Activated gamma-delta T cell treated with Interleukin-2 at 50 U/mL for 16 hours (primary cell): ENCODE data around the gene CRTC1.
"Not testable (repeated sequence)": the region's sequence is repeated elsewhere in the genome, so short reads cannot be mapped to it uniquely, and the experiment has no call there.

Source experiments
- DNase-seq: peaks from one replicate; pipeline ENCODE4 v3.0.0-alpha.2; 2020

CRTC1 gene

DNA sequence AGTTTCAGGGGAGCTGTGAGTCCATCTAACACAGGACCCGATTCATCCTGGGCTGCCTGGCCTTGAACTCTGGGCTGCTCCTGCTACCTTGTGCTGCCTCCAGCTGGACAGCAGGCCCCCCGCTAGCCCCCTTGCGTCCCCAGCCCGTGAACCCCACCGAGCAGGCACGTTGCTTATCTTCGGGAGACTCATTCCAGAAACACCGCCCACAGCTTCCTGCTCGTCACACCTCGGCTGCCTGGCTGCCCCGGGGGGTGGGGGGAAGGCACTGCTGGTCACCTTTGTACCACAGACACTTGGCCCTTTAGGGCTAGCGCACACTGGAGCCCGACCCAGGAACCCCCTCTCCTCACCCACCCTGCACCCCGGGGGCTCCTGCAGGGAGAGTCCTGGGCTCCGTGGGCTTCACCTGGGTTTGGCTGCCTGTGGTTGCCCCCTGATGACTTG, 48.1 kb downstream of the CRTC1 start:
- no peak for DNase-seq

DNA sequence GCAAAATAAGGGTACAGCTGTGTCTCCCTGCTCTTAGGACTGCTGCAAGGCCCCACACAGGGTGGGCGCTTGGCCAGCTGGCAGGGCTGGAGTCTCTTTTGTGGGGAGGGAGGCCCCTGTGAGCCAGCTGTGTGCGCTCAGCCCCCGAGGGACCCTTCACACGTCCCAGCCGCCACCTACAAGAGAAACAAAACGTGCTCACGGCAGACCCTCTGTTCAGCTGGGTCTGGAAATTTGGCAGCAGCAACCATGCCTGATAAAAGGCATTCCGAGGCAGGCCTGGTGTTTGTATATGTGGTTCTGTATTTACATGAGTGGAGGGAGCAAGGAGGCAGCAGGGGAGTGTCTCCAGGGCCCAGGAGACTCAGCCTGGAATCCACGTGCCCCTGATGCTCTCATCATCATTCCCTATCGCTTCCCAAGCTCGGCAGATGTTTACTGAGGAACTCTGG, 49.7 kb downstream of the CRTC1 start:
- no peak for DNase-seq

DNA sequence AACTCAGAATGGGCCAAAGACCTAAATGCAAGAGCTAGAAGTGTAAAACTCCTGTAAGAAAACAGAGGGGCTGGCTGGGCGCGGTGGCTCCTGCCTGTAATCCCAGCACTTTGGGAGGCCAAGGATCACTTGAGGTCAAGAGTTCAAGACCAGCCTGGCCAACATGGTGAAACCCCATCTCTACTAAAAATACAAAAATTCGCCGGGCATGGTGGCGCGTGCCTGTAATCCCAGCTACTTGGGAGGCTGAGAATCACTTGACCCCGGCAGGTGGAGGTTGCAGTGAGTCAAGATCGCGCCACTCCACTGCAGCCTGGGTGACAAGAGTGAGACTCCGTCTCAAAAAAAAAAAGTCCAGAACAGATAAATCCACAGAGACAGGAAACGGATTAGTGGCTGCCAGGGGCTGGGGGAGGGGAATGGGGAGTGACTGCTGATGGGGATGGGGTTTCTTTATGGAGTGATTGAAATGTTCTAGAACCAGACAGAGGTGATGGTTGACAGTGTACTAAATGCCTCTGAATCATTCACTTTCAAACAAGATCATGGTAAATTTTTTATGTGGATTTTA, 50.4 kb downstream of the CRTC1 start:
- not testable (repeated sequence) for DNase-seq

DNA sequence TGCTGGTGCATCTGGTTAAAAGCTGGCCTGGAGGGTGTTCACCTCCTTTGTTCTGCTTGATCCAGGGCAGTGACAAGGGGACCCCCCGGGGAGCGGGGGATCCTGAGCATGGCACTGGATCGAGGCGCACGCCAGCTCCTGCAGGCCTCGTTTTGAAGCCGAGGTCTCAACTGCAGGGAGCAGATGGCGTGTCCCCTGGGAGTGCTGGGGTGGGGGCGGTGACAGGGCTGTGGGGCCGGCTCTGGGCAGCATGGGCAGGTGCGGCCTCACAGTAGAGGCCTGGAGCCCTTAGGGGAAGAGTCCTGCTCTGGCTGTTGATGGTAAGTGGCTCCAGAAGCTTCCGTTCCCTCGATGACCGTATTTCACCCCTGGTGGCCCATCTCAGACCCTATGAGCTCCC, 51.8 kb downstream of the CRTC1 start:
- DNase-seq: no peak

DNA sequence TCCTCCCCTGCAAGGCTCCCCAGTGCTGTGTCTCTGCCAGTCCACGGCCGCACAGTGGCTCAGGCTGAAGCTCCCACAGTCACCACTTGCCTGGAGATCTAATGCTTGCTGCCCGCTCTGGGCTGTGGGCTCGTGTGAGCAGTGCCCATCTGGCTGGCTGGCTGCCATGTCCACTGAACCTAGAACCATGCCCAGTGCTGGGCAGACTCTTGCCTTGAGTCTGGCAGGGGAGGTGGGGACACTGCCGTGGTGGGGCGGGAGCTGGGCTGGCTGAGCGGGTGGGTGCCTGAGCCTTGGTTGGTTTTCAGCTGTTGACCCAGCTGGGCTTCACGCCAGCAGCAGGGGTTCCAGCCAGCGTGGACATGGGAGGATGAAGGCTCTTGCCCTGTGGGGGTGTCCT, 52.3 kb downstream of the CRTC1 start:
- no peak for DNase-seq

DNA sequence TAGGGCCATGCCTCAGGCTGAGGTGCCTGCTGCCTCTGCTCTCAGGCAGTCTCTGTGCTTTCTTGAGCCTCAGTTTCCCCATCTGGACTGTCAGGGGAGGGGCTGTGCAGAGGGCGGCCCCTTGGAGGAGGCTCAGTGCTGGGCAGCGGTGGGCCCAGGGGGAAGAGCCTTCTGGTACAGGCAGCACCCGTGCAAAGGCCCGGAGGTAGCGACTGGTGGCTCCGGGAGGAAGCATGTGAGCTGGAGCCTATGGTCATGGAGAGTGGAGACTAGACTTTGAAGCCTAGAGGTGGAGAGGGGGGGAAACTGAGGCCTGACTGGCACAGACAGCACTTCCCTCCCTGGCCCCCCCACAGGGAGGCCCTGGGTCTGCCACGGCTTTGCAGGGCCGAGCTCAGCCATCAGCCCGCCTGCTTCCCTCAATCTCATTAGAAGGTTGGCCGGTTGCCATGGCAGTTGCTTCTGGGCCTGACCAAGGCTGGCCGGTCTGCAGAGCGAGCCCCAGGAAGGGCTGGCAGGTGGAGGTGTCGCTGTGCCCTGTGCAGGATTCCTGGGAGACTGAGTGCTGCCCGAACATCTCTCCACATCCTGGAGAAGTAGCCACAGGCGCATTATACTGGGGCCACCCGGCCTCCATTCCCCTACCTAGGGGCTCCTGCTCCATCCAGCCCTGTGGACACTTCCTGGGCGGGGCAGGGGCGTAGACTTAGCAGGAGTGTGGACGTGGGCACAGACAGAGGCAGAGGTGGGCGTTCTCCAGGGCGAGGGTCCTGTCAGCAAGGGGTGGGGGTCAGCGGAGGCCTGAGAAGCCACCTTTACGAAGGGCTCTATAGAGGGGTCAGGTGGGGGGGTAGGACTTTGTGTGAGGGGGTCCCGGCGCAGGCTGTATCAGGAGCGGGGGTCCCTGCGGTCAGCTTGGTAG, 53.2 kb downstream of the CRTC1 start:
- no peak for DNase-seq

DNA sequence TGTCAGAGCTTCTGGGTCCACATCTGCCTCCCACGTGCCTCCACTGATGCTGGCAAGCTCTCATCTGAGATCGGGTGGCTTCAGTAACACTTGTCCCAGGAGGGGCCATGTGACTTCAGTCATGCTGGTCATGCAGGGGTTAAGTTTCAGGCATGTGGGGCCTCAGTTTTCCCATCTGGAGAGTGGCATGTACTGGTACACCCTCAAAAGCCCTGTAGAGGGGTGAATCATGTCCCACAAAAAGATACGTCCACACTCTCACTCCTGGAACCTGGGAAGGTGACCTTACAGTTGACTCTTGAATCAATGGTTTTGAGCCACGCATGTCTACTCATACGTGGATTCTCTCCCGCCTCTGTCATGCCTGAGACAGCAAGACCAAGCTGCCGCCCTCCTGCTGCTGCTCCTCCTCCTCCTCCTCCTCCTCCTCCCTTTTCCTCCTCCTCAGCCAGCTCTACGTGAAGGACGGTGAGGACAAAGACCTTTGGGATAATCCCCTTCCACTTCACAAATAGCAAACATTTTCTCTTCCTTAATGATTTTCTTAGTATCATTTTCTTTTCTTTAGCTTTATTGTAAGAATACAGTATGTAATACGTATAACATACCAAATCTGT, 54.0 kb downstream of the CRTC1 start:
- no peak for DNase-seq

DNA sequence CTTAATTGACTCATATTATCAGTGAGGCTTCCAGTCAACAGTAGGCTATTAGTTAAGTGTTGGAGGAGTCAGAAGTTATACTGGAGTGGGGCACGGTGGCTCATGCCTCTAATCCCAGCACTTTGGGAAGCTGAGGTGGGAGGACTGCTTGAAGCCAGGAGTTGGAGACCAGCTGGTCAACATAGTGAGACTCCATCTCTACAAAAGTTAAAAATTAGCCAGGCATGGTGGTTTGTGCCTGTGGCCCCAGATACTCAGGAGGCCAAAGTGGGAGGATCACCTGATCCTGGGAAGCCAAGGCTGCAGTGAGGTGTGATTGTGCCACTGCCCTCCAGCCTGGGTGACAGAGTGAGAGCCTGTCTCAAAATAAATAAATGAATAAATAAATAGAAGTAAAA, 54.5 kb downstream of the CRTC1 start:
- DNase-seq: no peak

DNA sequence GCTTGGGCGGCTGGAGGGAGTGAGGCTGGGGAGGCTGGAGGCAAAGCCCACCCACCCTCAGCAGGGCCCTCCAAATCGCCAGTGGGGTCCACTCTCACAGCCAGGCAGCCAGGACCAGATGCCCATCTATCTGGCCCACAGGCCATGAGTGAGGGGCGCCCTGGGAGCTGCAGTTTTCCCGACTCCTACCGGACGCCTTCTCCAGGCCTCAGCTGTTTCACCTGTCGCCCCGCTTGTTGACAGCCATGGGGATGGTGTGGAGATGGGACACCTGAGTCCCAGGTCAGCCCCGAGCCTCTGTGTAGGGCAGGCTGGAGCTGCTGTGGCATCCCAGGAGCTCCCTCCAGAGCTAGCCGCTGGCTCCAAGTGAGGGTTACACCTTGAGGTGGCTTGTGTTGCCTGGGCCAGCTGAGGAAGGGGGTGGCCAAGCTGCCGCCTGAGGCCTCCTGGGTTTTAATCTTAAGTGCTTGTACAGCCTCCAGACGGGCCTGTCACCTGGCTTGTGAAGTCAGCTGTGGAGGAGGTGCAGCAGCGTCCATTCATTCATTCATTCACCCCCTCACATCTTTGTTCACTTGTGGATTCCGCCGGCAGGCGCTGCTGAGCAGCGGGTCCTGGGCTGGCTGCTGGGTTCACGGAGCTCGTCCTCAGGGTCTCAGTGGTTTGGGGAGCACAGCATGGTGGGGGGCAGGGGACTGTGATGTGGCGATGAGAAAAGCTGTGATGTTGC, 55.6 kb downstream of the CRTC1 start:
- DNase-seq: no peak

DNA sequence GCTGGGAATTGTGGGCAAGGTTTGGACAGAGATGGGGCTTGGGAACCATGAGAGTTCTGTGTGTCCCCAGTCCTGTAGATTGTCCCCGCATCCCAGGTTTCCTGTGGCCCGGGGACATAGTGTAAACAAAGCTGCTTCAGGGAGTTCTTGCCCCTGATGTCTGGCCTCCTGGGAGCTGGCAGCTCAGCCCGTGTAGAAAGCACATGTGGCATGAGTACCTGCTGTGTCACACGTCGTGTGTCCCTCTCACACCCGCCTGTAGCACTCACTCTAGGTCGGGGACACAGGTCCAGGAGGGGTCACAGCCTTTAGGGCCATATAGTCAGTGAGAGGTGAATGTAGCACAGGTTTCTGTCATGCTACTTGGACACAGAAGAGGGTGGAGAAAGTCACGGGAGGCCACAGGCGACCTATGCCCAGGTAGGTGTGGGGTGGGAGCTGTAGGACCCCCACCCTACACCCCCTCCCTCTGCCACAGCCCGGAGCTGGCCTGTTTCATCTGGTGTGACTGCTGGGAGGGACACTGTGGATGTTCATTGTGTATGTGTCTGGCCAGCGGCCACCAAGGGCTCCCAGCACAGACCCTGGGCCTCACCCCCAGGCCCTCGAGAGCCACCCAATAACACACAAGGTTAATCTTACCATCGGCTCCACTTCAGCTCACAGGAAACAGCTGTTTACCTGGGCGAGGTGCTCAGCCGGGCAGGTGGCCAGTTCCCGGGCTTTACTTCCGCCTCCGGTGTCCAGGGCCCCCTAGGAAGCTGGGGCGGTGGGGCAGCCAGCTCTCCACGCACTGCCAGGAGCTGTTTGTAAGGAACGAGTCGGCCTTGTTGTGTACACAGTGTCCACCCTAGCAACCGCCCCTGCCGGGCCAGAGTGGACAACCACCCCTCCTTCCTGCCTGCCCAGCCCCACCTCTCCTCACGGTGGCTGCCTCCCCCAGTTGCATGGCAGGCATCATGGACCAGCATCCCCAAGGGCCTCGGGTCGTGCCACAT, 57.9 kb downstream of the CRTC1 start:
- no peak for DNase-seq

DNA sequence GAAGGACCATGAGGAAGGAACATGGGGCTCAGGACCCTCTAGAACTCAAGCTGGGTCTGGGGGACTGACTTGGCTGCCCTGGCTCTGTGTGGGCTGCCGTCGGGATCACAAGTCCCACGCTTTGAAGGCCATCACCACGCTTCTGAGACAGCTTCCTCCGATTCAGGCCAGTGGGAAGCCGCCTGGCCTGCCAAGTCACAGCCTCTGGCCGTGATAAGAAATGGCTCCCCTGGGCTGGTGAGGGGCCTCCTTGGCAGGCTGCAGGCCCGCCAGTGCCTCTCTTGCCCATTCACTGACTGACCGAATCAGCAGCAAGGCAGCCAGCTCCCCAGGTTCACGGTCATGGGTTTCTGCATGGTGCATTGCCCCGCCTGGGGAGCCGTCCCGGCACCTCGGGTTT, 58.8 kb downstream of the CRTC1 start:
- DNase-seq: no peak

DNA sequence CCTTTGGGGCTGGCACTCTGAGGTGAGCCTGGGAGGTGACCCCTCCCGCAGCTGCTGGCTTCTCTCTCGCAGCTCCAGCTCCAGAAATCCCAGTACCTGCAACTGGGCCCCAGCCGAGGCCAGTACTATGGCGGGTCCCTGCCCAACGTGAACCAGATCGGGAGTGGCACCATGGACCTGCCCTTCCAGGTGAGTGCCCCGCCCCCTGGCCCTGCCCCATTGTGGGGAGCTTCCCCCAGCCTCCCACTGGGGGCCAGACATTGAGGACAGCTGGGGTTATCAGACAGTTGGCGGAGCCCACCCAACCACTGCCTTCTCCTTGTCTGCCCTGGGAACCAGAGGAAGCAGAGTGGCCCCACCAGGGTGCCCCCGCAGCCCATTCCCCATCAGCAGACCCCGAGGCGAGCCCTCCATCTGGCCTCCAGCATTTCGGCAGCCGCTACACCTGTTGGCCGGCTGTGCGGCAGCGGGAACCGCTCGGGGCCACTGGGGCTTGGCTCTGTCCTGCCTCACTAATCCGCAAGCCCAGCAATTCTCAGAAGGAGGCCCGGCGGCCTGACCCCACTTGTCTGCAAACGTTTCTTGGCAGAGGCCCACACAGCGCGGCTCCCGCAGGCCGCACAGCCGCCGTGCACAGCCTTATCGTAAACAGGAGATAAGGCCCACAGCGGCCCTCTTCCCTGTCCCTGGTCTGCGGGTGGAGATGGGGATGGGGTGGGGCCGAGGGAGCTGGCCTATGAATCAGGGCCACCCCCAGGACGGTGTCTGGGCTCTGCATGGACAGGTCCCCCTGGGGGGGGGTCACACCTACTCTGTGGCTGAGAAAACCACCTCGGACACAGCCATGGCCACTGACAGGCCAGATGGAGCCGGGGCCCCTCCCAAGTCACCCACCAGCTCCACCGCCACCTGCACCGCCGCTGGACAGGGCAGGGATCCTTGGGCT, 59.6 kb downstream of the CRTC1 start:
- no peak for DNase-seq

DNA sequence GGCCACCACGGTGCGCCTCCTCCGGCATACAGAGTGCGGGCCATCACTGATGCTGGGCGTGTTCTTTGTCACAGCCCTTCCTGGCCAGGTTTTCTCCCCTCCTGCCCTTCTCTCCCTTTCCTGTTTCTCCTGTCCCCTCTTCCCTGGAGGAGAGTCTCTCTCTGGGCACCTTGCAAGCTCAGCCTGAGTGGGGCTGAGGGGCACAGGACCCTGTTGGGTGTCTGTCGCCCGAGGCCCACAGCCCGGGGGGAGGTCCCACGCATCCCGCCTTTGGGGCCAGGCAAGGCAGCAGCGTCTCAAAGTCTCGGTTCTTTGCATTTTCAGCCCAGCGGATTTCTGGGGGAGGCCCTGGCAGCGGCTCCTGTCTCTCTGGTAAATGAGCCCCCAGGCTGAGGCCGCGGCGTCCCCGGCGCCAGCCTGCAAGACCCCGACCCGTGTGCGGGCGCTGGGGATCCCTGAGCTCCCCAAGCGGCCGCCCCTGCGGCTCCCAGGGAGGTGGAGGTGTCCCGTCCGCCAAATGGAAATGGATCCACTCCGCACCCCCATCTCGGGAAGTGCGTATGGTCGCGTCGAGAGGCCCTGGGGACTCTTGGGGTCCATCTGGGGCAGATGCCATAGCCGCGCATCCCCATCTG, 60.4 kb downstream of the CRTC1 start:
- DNase-seq: no peak

DNA sequence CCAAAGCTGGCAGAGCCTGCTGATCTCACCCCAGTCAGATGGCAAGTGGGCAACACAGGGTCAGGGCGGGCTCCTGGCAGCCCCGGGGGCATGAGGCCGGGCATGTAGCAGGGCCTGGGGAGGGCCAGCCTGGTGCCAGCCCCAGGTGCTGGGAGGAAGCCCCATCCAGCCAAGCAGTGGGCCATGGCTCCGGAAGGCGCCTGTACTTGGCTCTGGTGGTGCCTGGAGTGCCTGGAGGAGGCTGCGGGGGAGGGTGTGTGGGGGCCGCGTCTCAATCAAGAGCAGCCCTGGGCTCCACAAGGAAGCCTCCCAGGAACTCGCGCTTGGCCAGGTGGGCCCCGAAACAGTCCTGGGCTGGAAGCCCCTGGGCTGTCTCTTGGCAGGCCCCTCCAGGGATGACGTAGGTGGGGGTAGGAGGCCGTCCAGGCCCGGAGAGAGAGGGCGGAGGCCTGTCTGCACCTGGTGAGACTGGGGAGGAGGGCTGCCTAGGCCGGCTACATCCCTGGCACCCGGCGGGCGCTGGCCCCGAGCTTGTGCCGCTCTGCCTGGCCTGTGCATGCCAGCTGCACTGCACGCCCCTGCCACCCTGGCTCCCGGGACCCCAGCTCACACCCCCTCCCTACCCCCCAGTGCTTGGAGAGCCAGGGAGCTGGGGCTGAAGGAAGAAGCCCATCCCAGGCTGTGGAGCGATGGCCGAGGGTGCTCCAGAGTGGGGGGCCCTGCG, 61.7 kb downstream of the CRTC1 start:
- no peak for DNase-seq

DNA sequence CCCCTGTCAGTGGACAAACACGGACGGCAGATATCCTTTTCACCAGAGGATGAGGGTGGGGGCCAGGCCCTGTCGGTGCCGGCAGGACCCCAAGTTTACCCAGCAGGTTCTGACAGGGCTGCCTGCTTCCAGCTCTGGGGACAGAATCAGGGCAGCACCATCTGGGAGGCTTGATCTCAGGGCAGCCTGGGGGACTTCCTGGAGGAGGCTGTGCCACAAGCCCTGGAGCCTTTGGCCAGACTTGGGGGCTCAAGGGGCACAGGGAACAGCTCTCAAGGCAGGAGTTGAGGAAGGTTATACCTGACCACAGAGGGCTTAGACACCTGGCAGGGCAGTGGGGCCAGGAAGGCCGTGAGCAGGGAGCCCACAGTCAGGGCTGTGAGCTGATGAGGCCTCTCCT, 62.5 kb downstream of the CRTC1 start:
- DNase-seq: no peak

DNA sequence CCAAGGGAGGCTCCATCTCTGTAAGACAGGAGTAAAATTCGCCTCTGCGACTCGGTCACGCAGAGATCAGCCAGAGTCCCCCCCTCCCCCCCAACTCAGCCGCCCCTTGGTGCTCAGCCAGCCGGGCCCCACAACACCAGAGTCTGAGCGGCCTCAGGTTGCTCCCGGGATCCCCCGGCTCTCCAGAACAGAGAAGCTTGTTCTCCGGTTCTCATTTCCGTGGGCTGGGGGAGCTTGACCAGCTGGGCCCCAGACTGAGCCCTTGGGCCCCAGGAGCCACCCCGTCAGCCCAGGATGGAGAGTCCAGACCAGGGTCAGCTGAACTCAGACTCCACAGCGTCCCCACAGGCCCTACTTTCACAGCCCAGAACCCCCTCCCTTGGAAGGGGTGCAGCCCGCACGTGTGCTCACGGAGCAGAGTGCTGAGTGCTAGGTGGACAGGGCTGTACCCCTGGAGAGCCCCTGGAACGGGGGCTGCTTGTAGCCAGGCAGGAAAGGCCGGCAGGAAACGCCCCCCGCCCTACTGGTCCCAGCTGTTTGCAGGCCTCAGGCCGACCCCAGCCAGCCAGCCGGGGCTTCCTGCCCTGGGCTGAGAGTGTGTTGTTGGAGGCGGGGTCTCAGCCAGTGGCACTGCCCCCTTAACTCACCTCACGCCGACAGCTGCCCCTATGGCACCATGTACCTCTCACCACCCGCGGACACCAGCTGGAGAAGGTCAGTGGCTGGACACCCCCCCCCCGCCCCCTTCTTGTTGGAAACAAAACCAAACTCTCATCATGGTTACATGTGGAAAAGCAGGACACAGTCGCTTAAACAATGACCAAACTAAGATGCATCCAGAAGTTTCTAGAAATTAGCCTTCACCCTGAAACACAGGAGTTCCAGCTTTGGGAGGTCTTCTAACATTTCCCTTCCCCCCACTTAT, 63.2 kb downstream of the CRTC1 start:
- DNase-seq: no peak

DNA sequence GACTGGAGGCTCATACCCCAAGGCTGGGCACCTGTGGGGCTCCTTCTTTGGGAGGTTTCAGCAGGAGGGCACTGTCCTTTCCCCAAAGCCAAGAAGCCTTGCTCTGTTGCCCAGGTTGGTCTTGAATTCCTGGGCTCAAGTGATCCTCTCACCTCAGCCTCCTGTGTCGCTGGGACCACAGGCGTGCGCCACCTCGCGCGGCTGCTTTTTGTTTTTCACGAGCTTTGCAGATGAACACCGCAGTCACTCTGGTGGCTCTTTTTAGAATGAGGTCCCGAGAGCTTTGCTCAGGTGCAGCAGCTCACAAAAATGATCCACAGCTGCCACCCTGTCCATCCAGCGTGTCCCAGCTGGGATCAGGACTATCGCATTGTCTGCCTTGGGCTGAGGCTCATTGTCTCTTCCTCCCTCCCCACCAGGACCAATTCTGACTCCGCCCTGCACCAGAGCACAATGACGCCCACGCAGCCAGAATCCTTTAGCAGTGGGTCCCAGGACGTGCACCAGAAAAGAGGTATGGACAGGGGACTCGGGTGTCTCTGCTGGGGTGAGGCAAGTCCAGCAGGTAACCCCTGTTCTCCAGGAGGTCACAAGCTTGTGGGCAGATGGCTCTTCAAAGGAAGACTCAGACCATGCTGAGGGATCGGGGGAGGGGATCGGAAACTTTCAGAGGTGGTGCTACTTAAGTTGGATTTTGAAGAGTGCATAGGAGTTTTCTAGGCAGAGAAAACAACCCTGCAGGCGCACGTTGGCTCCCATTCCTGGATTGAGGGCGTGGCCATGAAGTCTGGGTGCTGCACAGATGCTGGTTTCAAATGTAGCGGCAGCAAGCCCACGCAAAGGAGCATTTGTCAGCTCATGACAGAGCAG, 66.1 kb downstream of the CRTC1 start:
- DNase-seq: no peak
